GM18873 (cell line): ENCODE measurements around the gene ALK.

ENCODE experiments used
- ATAC-seq: cut with Tn5 transposase; IDR thresholded peaks from one replicate; pipeline ENCODE4 v1.9.1; 2021; ENCODE audit warnings: mild to moderate bottlenecking, moderate library complexity, moderate number of reproducible peaks; ENCODE audit not compliant: unreplicated experiment, low FRiP score

ALK gene

DNA sequence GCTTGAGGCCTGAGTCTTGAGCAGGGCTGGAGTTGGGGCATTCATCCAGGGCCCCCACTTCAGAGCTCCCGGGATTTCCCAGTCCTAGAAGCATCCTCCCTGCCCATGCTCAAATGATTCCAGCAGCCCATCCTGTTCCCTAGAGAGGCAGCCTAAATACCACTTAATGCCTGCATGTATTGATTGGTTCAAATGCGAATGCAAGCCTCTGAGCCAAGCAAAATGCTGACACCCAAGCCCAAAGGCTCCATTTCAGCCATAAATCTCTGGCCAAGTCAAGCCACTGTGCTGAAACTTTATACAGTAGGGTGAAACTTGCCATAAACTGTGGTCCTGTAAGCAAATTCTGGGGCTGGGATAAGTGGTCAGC, 526.4 kb downstream of the ALK start:
- ATAC-seq, result no peak

DNA sequence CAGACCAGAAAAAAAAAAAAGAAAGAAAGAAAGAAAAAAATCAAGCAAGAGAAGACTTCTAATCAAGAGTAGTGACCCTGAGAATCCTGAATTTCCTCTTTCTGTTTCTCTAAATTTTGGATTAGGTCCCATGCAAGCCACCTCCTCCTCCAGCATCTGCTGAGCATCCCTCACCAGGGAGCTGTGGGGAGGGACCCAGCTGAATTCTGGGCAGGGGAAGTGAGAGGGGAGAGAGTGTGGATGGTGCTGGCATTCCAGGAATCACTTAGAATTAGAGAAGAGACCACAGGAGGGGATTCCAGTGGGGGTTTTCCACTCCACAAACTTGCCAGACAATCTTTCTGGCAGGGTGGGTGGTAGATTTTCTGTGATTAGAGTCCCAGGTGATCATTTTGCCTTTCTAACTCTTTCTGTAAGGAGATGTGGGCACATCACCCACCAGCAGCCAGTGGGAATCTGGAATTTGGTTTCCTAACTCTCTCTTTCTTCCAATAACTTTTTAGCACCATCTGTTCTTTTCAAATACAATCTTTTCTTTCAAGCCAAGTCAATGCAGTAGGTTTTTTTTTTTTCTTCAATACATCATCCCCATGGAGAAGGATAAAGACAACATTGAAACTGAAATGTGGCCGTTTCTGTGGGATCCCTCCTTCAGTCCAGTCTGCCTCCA, 526.9 kb downstream of the ALK start:
- no peak for ATAC-seq

DNA sequence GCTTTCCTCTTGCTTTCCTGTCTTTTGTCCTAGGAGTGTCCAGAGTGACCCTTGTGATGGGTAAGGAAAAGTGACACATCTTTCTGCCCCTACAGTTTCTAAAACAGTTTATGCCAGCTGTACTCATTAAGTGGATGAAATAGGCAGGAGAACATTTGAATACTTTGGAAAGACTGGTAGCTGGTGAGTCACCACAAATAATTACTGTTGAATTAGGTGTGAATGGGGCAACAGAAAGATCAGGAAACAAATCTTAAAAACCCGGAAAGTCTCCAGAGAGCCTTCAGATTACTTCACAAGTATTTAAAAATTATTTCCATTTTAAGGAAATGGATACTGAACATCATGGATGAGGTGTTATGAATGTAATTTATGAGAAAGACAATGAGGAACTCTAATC, 527.7 kb downstream of the ALK start:
- no peak for ATAC-seq

DNA sequence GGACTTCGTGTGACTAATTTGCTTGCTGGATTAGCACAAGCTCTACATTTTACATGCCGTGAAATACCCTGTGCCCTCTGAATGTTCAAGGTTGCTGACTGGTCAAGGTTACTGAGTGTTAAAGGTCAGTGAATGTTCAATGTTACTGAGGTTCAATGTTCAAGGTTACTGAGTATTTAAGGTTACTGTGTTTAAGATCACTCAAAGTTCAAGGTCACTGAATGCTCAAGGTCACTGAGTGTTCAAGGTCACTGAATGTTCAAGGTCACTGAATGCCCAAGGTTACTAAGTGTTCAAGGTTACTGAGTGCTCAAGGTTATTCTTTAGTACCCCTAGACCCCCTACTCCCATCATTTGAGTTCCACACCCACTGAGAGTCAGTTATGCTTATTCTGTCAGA, 528.6 kb downstream of the ALK start:
- ATAC-seq, result no peak

DNA sequence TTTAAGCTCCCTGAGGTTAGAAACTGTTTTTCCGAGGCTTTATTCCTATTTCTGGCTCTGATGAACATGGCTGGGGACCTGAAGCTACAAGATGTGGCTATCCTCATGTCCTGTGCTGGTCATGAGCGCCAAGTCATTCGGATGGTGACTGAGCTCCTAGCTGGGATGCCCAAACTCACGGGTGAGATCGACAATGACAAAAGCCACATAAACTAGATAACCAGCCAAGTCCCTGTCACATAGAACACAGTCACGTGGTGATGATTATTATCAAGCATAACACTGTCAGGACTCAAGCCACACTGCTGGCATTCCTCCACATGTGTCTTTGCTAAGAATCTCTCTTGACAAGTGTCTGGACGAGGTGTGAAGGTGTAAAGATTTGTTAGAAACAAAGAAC, 531.2 kb downstream of the ALK start:
- ATAC-seq, result no peak

DNA sequence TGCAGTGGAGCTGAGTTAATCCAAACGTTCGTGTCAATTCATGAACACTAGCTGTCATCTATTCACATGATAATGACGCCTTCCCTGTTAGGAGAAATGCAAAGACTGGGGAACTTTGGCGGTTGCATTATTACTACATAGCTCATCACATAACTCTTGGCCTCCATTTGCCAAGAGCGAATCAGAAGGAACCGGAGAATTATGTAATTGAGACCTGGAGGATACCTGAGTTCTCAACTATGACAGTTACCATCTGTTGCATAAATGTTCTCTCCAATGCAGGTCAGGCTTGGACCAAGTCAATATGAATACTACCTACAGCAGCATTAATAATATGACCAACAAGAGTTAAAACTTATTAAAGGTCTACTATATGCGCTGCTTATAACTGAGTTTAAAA, 531.7 kb downstream of the ALK start:
- no peak for ATAC-seq

DNA sequence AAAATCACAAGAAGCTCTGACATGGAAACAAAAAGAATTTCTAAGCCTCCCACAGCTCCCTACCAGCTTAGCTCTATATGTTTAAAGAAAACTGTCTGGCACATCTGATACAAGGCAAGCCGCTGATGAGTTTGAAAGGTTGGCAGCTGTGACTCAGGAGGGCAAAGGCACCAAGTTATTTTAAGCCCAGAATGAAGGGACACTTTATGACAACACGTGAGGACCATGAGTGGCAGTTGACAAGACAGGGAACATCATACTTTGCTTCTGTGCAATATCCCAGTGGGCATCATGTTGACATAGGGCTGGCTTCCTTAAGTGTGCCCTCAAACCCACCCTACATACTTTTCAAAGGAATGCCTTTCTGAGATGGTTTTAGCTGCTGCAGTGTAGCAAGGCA, 533.3 kb downstream of the ALK start:
- ATAC-seq, result no peak

DNA sequence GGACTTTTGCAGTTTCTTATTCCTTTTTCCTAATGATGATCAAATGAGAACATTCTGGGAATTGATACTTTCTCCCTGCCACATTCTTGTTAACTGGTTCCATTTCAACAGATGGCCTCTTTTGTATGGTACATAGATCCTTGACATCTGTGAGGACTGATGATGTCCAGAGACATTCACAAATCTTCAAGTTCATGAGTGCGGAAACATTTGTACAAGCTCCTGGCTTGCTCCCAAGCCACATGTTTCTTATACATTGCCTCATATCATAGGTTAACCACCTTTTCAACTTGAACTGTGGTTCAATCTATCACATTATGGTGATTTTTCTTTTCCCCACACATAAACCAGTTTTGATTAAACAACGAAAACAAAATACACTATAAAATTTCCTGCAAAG, 538.9 kb downstream of the ALK start:
- no peak for ATAC-seq

DNA sequence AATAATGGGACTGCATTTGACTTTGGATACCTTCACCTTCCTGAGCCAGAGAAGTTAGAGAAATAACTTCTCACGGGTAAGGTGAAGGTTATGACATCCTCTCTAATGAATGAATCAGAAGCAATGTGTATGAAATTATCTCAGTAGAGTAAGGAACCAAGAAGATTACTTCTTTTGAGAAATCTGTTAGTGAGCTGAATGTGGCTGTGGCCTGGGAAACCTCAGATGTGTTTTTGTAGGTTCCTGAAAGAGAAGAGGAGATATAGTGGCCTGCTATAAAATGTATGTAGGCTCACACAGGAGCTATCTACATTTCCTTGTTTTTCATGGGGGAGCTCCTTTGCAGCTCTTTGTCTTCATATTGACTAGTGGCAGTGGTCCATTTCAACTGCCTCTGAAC, 543.6 kb downstream of the ALK start:
- no peak for ATAC-seq

DNA sequence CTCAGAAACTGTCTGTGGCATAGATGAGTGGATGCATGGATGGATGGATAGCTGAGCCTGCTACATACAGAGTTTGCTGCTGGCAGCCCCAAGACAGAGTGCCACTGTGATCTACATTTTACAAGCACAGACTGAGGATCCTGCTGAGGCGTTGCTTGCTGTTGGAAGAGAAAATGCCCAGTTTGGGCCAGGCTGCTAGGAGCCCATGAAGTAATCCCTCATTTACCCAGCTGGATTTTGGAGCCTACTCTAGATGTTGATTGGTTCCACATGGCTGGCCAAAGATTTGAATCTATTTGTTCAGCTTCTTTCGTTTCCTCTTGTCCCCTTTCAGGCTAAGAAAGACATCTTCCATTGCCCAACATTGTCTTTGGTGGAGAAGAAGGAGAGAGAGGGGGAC, 544.8 kb downstream of the ALK start:
- no peak for ATAC-seq

DNA sequence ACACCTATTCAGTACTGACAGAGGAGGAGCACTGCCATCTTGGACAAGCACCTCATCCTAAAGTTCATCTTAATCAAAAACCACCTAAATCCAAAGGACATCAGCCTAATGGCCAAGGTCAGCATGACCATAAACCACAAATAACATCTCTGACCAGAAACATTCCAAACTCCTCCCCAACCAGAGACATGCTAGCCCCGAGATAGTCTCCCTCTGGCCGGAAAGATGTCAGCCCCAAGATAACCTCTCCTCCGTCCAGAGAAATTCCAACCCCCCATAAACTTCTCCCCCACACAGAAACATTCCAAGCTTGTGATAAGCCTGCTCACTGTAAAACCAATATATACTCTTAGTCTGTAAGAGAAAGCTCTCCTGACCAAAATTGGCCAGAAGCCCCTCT, 545.5 kb downstream of the ALK start:
- ATAC-seq, result no peak

DNA sequence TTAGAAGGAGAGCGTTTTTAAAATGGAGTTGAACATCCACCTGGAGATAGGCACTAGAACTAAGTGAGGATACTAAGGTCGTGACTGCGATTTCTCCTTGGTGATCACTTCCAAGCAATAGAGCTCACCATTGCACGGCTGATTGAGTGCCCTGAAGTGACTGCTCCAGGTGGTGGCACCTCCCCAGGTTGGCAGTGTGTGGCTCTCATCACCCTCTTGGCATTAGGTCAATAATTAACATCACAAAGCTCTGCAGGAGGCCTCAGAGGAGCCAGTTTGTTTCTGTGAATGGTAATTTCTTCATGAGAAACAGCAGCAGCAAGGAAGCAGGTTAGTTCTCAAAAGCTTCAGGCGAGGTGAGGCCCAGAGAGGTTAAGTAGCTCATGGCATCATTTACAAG, 546.6 kb downstream of the ALK start:
- no peak for ATAC-seq

DNA sequence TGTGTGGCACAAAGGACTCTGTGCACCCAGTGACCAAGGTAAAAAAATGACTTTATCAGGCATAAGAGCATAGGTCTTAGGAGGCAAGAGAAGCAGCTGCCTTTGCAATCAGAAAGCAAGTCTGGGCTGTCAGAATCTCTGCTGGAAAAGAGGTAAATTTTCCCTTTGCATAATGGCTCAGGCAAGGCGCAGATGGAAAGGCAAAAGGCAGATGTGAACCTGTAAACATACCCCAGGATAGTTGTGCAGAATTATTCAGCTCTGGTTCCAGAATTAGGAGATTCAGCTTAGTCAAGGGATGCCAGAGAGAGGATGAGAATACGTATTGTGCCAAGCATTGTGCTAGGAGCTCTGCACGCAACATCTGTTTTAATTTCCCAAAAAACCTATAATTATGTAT, 547.5 kb downstream of the ALK start:
- ATAC-seq, result no peak

DNA sequence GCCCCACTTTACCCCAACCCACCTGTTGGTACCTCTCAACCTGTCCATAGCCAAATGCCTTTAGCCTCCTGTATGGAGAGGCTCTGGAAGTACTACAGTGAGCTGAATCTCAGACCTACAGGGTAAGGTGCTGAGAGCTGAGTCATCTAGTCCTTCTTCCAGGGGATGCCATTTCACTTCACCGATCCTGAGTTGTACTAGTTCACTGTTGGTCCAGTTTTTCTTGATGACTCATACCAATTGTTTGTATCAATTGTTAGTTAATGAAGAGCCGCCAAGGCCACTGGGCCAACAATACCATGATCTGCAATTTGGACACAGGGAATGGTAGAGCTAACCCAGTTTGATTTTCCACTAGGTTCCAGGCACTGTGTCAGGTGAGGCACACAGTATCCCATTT, 549.2 kb downstream of the ALK start:
- ATAC-seq, result no peak

DNA sequence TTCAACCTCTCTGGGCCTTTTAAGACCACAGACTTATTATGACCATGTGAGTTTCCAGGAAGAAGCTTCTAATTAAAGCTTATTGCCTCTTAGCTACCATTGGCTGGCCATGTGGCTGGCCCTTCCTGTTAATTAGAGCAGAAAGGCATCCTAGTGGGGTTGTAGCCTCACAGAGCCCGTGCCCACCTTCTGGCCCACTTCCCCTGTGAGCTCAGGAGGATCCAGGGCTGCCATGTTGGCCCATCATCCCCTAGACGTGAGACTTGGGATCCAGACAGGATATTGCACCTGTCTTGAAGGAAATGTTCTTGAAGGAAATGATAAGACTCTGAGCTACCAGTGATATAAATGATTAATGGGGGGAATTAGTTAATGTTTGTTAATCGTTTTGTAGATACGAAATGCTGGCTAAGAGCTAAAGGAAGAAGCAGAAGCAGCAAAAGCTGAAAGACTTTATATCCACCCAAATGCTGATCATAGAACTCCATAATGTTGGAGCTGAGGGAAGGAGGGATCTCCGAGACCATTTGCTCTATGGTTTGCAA, 550.7 kb downstream of the ALK start:
- no peak for ATAC-seq

DNA sequence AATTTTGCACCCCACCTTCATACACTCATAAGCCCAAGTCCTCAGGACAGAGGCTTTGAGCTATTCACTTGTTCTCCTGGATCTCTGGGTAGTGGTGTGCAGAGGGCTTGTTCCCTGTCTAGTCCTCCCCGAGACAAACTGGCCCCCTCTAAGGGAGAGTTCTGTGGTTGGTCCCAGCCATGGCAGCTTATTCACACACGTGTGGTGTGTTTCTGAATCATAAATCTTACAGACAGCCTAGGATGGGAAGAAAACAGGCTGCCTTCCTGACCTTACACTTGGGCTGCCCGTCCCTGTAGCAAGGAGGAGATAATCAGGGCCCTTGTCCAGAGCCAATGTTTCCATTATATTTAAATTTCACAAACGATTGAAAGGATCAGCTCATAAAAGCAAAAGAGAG, 551.2 kb downstream of the ALK start:
- no peak for ATAC-seq

DNA sequence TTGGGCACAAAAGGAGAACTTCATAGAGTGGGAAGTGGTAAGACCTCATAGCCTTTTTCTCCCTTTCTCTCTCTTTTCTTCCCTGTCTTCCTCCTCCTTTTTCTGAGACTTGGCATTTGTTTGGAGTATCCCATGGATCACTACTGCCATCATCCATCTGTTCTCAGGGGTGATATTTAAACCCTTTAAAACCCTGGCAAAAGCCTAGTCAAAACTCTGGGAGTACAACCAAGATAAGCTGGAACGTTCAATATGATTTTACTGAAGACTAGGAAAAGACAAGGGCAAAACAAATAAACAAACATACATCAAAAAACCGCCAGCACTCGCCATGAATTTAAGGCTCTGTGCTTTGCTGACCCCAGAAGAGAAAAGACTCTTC, 552.7 kb downstream of the ALK start:
- no peak for ATAC-seq

DNA sequence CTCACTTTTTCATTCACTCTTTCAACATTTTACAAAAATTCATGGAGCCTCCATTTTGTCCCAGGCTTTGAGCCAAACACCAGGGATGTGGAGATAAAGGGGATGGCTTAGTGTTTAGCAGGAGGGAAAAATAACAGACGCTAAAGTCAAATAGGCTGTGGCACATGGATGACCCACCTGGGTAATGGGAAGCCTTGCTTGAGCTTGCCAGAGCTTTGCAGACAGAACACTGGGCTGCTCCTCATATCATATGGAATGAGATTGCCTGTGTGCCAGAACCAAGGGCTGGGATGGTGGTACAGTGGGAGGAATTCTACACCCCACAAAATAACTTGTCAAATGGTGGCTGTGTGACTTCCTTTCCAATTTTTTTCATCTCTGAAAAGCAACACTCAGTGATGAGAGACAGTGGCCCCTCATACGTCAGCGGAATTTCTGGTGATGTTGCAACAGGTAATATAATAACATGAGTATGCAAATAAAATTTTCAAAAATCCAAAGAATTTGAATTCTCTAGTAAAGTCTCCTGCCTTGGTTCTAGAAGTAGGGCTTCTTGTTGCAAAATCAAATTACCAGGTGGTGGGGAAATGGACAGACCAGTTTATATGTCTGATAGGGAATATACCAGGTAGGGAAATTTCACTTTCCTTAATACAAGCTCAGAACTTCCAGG, 553.3 kb downstream of the ALK start:
- ATAC-seq, result no peak

DNA sequence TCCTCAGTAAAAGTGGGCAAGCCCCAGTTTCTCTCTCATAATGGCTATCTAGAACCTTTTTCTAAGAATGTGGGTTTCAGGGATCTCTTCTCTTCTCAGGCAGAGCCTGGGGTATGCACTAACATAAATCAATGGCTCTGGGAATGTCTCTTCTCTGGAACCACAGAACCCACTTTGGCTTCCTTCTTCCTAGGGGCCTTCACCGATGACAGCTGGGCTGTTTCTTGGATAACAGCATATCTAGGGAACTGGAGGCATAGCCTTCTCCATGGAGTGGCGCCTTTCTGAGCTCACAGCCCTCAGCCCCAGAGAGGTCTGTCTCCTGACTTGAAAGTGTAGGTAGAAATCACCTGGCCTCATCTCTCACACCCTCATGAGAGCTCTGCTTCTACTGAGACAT, 558.3 kb downstream of the ALK start:
- no peak for ATAC-seq

DNA sequence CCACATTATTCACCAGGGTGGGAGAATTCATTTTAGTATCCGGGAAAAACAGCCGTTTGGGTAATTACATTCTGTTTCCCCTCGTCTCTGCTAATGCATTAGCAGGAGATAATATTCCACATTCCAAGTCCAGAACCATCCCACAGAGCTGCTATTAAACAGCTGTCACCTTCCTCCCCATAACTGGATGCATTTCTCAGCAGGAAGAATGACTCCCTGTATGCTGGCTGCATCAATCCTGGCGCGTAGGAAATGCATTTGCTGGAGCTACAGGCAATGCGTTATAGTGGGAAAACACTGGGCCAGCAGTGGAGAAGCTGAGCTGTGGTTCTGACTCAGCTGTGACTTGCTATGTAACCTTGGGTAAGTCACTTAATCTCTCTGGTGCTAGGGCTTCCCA, 560.2 kb downstream of the ALK start:
- no peak for ATAC-seq

DNA sequence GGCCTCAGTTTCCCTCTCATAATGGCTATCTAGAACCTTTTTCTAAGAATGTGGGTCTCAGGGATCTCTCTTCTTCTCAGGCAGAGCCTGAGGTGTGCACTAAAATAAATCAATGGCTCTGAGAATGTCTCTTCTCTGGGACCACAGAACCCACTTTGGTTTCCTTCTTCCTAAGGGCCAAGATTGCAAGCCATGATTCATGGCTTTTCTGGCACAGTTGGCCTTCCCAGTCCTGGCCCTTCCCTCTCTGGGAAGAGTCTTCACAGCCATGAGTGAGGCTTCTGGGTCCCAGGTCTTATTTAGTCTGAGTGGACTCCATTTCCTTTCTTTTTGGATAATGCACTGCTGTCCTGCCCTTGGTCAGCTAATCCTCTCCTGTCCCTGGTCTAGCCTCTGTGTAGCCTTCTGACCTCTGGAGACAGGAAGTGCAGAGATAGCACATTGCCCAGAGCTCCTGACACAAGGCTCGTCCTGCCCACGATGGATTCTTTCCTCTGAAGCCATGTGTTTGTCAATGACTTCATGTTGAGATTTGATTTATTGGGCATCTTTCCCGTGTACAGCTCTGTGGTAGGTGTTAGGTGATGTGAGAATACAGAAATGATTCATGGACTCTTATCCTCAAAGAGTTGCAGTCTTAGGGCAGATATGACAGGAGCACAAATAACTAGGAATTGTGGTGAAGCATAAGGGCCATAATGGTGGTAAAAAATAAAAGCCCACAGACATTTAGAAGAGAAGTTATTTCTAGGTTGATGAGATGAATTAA, 561.2 kb downstream of the ALK start:
- ATAC-seq, result no peak
